HCT116 (cell line): ENCODE measurements around the gene MDP1.

ENCODE experiments used
- CBX3 ChIP-seq: IDR thresholded peaks from 2 replicates; pipeline ENCODE4 v1.6.1; 2012; ENCODE audit warnings: low read depth
- CEBPB ChIP-seq: IDR thresholded peaks from 2 replicates; pipeline ENCODE4 v1.6.1; 2012; ENCODE audit warnings: low read depth
- CTCF ChIP-seq, 3 experiments: fragments of 200-600 bp in 1 of 3; sonication (generic) in 1 of 3; IDR thresholded peaks in 2 of 3; conservative IDR thresholded peaks in 1 of 3; 2 replicates each; pipeline ENCODE4 v1.5.1; 2012 to 2017; ENCODE audit warnings: low read depth in 2 of 3, low read length in 2 of 3, antibody characterized with exemption in 1 of 3, borderline replicate concordance in 1 of 3, control low read depth in 1 of 3, mild to moderate bottlenecking in 1 of 3, mixed read lengths in 1 of 3, mixed run types in 1 of 3, moderate library complexity in 1 of 3; ENCODE audit not compliant: insufficient read depth in 1 of 3
- EZH2 ChIP-seq: fragments of 200-600 bp; sonication (generic); IDR thresholded peaks from 2 replicates; pipeline ENCODE4 v1.6.1; 2017; ENCODE audit warnings: antibody characterized with exemption, mixed run types
- EZH2phosphoT487 ChIP-seq: fragments of 200-600 bp; IDR thresholded peaks from 2 replicates; pipeline ENCODE4 v1.6.1; 2018; ENCODE audit warnings: antibody characterized with exemption, borderline replicate concordance
- MAX ChIP-seq: IDR thresholded peaks from 2 replicates; pipeline ENCODE4 v1.6.1; 2012
- POLR2A ChIP-seq: IDR thresholded peaks from 2 replicates; pipeline ENCODE4 v1.7.0; 2011; ENCODE audit warnings: borderline replicate concordance; ENCODE audit not compliant: insufficient read depth, insufficient read length; ENCODE audit errors: extremely low read depth
- POLR2AphosphoS5 ChIP-seq: IDR thresholded peaks from 2 replicates; pipeline ENCODE4 v1.6.1; 2011; ENCODE audit warnings: mild to moderate bottlenecking, low read depth, low read length, moderate library complexity
- REST ChIP-seq: IDR thresholded peaks from 2 replicates; pipeline ENCODE4 v1.6.1; 2012; ENCODE audit warnings: low read depth
- SIN3A ChIP-seq: IDR thresholded peaks from 2 replicates; pipeline ENCODE4 v1.6.1; 2012; ENCODE audit warnings: low read depth
- SP1 ChIP-seq: IDR thresholded peaks from 2 replicates; pipeline ENCODE4 v1.6.1; 2012; ENCODE audit warnings: low read depth
- SRF ChIP-seq: IDR thresholded peaks from 2 replicates; pipeline ENCODE4 v1.6.1; 2012; ENCODE audit warnings: low read depth
- YY1 ChIP-seq: IDR thresholded peaks from 2 replicates; pipeline ENCODE4 v1.6.1; 2011; ENCODE audit warnings: low read length, low read depth, moderate library complexity, mild to moderate bottlenecking; ENCODE audit not compliant: insufficient replicate concordance; ENCODE audit errors: extremely low read depth
- TF ChIP-seq, protein P1 (sequence below): IDR thresholded peaks from 2 replicates; pipeline ENCODE4 v1.6.1; 2011; ENCODE audit warnings: mild to moderate bottlenecking, low read length, moderate library complexity; ENCODE audit not compliant: insufficient replicate concordance; ENCODE audit errors: extremely low read depth

GRCh38 chr14:24260780-24261157 is 44.9 kb upstream of the MDP1 start:
- TF ChIP-seq CTCF (IDR thresholded peaks at IDR 0.05 in 2 of 3, conservative IDR thresholded peaks at IDR 0.05 in 1 of 3; ENCODE audit: borderline replicate concordance in 1 of 3, insufficient read depth in 1 of 3, low read depth in 2 of 3, low read length in 2 of 3) (no peak), POLR2AphosphoS5 (no peak), SRF (no peak), CEBPB (no peak), SP1 (no peak), CBX3 (no peak), EZH2 (no peak), SIN3A (no peak), POLR2A (no peak), MAX (no peak), REST (no peak), EZH2phosphoT487 (no peak), YY1 (no peak)
- TF ChIP-seq, protein P1, sequence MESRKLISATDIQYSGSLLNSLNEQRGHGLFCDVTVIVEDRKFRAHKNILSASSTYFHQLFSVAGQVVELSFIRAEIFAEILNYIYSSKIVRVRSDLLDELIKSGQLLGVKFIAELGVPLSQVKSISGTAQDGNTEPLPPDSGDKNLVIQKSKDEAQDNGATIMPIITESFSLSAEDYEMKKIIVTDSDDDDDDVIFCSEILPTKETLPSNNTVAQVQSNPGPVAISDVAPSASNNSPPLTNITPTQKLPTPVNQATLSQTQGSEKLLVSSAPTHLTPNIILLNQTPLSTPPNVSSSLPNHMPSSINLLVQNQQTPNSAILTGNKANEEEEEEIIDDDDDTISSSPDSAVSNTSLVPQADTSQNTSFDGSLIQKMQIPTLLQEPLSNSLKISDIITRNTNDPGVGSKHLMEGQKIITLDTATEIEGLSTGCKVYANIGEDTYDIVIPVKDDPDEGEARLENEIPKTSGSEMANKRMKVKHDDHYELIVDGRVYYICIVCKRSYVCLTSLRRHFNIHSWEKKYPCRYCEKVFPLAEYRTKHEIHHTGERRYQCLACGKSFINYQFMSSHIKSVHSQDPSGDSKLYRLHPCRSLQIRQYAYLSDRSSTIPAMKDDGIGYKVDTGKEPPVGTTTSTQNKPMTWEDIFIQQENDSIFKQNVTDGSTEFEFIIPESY, result no peak
